GM12864 (cell line): ENCODE measurements around the gene LCA5.
A peak's percentile ranks its signal among the peaks of the same experiment; 100 is the strongest.

Source experiments
- DNase-seq: peaks from one replicate; pipeline ENCODE4 v3.0.0-alpha.2; 2011; ENCODE audit warnings: low read depth
- H3K4me3 ChIP-seq: 2 replicates; pipeline ENCODE4 v1.5.1; 2011; ENCODE audit warnings: mild to moderate bottlenecking, low read depth, low read length, control low read depth
- CTCF ChIP-seq: IDR thresholded peaks from 2 replicates; pipeline ENCODE4 v1.5.1; 2011; ENCODE audit warnings: low read depth, mild to moderate bottlenecking, moderate library complexity, low read length, control low read depth, inconsistent platforms; ENCODE audit errors: missing control alignments

The LCA5 gene

GRCh38 chr6:79570129-79571029, 33.1 kb upstream of the LCA5 start:
- DNase-seq: no peak
- TF ChIP-seq CTCF: peak; percentile 47
- no peak overlapping the region for H3K4me3 ChIP-seq

- DNase-seq: no peak
- H3K4me3 ChIP-seq: no peak overlapping the region
- no peak for TF ChIP-seq CTCF
These were observed 31.8 kb upstream of the LCA5 start for GRCh38 chr6:79568996-79569395.

DNA sequence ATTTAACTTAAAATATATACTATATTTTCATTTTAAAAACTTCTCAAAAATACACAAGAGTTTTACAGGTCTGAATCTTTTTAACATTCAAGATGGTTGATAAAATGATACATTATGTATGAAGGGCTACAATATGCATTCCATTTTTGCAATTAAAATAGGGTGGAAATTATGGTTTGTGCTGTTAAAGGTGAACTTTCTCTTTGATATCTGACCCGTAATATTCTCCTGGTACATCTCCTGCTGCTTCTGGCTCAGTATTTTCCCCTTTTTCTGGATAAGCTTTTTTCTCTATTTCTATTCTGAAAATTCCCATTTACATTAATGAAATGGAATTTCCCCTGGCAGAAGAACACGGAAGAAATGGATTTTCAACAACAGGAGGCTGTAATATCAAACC, 27.4 kb upstream of the LCA5 start:
- no peak for DNase-seq
- H3K4me3 ChIP-seq: no peak overlapping the region
- TF ChIP-seq CTCF: no peak

GRCh38 chr6:79559706-79560105, 22.5 kb upstream of the LCA5 start:
- TF ChIP-seq CTCF: no peak
- no peak overlapping the region for H3K4me3 ChIP-seq
- DNase-seq: no peak

GRCh38 chr6:79557673-79558467, 20.6 kb upstream of the LCA5 start:
- TF ChIP-seq CTCF: no peak

GRCh38 chr6:79554305-79554704, 17.1 kb upstream of the LCA5 start:
- H3K4me3 ChIP-seq: no peak overlapping the region
- TF ChIP-seq CTCF: no peak
- DNase-seq: no peak

More at GRCh38 chr6:79557673-79558467, 20.6 kb upstream of the LCA5 start:
- no peak overlapping the region for H3K4me3 ChIP-seq
- no peak for DNase-seq
